Sigmoid colon (tissue), 7 donors: ENCODE measurements around the gene S100A14. TPM values are rescaled to one million over a fixed set of nuclear protein-coding genes. Genes with fewer than 3 reads are reported as not detected.

Experiments used
- DNase-seq: peaks from one replicate; pipeline ENCODE4 v3.0.0-alpha.2; 2019
- H3K27ac ChIP-seq, 4 donors: fragments of 200-600 bp; sonication (generic); one replicate each; pipeline ENCODE4 v1.5.1; 2016 to 2019; ENCODE audit warnings: mild to moderate bottlenecking in 1 of 4
- H3K27me3 ChIP-seq, 3 donors: fragments of 200-600 bp; sonication (generic); one replicate each; pipeline ENCODE4 v1.5.1; 2019; ENCODE audit warnings: mild to moderate bottlenecking in 1 of 3
- H3K36me3 ChIP-seq, 4 donors: fragments of 200-600 bp; sonication (generic); one replicate each; pipeline ENCODE4 v1.5.1; 2016 to 2019
- H3K4me1 ChIP-seq, 4 donors: fragments of 200-600 bp; sonication (generic); one replicate each; pipeline ENCODE4 v1.5.1; 2017 to 2019
- H3K4me3 ChIP-seq, 4 donors: fragments of 200-600 bp; sonication (generic); one replicate each; pipeline ENCODE4 v1.5.1; 2017 to 2019; ENCODE audit warnings: mild to moderate bottlenecking in 2 of 4, moderate library complexity in 1 of 4
- H3K9me3 ChIP-seq, 4 donors: fragments of 200-600 bp in 3 of 4; sonication (generic) in 3 of 4; one replicate each; pipeline versions ENCODE4 v1.5.1 to v1.6.1; 2013 to 2019
- CTCF ChIP-seq, 4 experiments: fragments of 450-650 bp in 3 of 4; fragments of 200-600 bp in 1 of 4; IDR thresholded peaks; one replicate each; pipeline ENCODE4 v1.5.1; 2016 to 2019; ENCODE audit warnings: antibody characterized with exemption in 4 of 4, mild to moderate bottlenecking in 3 of 4, moderate library complexity in 2 of 4
- EP300 ChIP-seq, 4 donors: sonication (generic); formaldehyde crosslinking; IDR thresholded peaks; one replicate each; pipeline ENCODE4 v1.6.1; 2017; ENCODE audit warnings: antibody characterized with exemption in 4 of 4
- POLR2A ChIP-seq, 2 donors: fragments of 450-650 bp; IDR thresholded peaks; one replicate each; pipeline ENCODE4 v1.6.1; 2016; ENCODE audit warnings: antibody characterized with exemption in 2 of 2, mild to moderate bottlenecking in 2 of 2, moderate library complexity in 2 of 2
- POLR2AphosphoS5 ChIP-seq, 4 donors: sonication (generic); formaldehyde crosslinking; IDR thresholded peaks; one replicate each; pipeline ENCODE4 v1.6.1; 2017; ENCODE audit warnings: antibody characterized with exemption in 4 of 4
- WGBS, 2 donors: extraction: QIAGEN DNeasy Blood & Tissue Kit; methylation state at CpG; one replicate each; pipeline ENCODE4 v1.1.7; 2013; 5-methylcytosine and 5-hydroxymethylcytosine counted together
- intact Hi-C: fragments of 100-400 bp; cut with DNase I; formaldehyde crosslinking; loops from one replicate; pipeline ENCODE4 v1.15.1; 2023
- polyA plus RNA-seq, 3 donors: library from polyadenylated mRNA; stranded (reverse); fragments of 200-250 nt; gene quantifications; one replicate each; pipeline ENCODE4 v1.2.3, GENCODE V29; 2013
- total RNA-seq, 4 donors: library from RNA; depleted of rRNA; stranded (reverse); fragments of >200 nt; gene quantifications; one replicate each; pipeline ENCODE4 v1.1.0, GENCODE V29; 2016
- donor health status: healthy with polysubstance abuse.
- donor health status: Bipolar disorder and iron deficiency.
- donor health status: healthy.

The S100A14 gene
- total and polyA plus RNA-seq, 7 donors = 0.82 to 1,144 (median 789) TPM; not detected in 2

GRCh38 chr1:153636312-153636711 lies 20.2 kb upstream of the S100A14 start:
- Histone ChIP-seq H3K4me1 (peaks cover 0 to 46% (median 32%) of the 10 kb centered on the region in 4 donors), H3K4me3 (peak overlapping the region in 1 of 4 donors; percentile 72), H3K9me3 (no peaks in the 10 kb centered on the region), H3K36me3 (peaks cover 28 to 56% (median 39%) of the 10 kb centered on the region in 4 donors), H3K27me3 (no peaks in the 10 kb centered on the region), H3K27ac (no peak overlapping the region)
- no peak for DNase-seq
- intact Hi-C loops = no loop called here
- TF ChIP-seq EP300 (IDR thresholded peaks at IDR 0.05) (no peak), POLR2AphosphoS5 (IDR thresholded peaks at IDR 0.05) (no peak), POLR2A (IDR thresholded peaks at IDR 0.05) (no peak), CTCF (IDR thresholded peaks at IDR 0.05) (no peak)
- 95 to 97% methylated on average over 9 of the region's 9 CpGs for WGBS, 2 donors

DNA sequence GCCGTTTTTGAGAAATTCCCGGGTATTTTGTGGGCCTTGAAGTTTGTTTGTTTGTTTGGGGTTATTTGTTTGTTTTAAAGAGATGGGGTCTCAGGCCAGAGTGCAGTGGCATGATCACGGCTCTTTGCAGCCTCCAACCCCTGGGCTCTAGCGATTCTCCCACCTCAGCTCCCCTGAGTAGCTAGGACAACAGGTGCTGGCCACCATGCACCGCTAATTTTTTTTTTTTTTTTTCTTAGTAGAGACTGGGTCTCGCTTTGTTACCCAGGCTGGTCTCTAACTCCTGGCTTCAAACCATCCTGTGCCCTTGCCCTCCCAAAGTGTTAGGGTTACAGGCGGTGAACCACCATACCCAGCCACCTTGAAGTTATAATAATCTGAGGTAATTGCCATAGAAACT lies 19.7 kb upstream of the S100A14 start:
- Histone ChIP-seq H3K4me3 (peak overlapping the region in 3 of 4 donors; percentile 72 to 85 (median 84)), H3K36me3 (peaks cover 28 to 52% (median 36%) of the 10 kb centered on the region in 4 donors), H3K27ac (peak overlapping the region; percentile 15 to 100 (median 98)), H3K4me1 (peaks cover 0 to 46% (median 32%) of the 10 kb centered on the region in 4 donors), H3K27me3 (no peaks in the 10 kb centered on the region), H3K9me3 (no peaks in the 10 kb centered on the region)
- WGBS, 2 donors = 87% methylated on average over 7 of the region's 7 CpGs
- DNase-seq = no peak
- TF ChIP-seq EP300 (IDR thresholded peaks at IDR 0.05) = no peak
- no peak for TF ChIP-seq POLR2A (IDR thresholded peaks at IDR 0.05)
- no peak for TF ChIP-seq POLR2AphosphoS5 (IDR thresholded peaks at IDR 0.05)
- TF ChIP-seq CTCF (IDR thresholded peaks at IDR 0.05) = no peak
- intact Hi-C loops = loop anchor here (2.0 kb wide), 3 partner anchors 23 to 105 kb away; partner anchors contain the start of genes ILF2 and SNAPIN

DNA sequence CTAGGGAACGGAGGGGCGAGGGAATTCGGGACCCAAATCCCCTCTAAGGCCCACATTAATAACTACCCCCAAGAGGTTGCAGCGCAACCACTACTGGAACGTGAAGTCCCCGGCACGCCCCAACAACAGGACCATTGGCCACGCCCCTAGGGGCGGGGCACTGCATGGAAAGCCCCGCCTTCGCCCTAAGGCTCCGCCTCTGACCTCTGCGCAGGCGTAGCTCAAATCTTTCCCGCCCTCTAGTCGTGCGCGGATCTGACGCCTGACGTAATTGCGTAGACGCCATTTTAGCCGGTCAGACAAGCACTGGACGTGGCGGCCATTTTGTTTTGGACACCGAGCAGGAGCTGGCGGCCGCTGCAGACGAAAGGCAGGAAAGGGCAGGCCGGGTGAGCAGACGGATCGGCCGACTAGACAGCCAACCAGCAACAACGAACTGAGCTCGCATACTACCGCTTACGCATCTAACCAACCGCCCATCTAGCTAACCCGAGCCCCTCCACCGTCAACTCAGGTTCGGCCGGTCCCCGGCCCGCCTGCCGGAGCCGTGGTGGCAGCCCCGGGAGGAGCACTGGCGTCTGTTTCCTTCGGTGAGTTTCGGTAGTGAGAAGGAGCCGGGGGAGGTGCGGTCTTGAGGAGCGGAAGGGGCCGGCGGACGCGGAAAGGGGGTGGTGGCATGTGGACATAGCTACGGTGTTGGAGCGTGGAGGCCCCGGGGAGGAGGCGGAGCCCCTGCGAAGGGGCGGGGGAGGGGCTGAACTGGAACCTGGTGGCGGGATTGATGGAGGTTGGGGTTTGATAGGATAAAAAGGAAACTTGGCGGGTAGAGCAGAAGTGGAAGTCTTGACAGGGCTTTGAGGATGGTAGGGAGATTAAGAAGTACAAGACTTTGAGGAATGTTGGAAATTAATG lies 17.9 kb upstream of the S100A14 start, which contains the start of gene CHTOP:
CHTOP (plus strand) TSS at position 313 of the 912 bp plus-strand sequence. CDS start 2,523 bp downstream, outside the sequence.
- H3K4me3 ChIP-seq = peak within 1 kb of the TSS; percentile 72 to 92 (median 84)
- intact Hi-C loops = loop anchor here (2.0 kb wide), 3 partner anchors 25 to 103 kb away; partner anchors contain the start of genes ILF2 and SNAPIN
- H3K36me3 ChIP-seq = peaks cover 14 to 33% (median 19%) of the 10 kb centered on the region in 4 donors
- no peaks in the 10 kb centered on the region for H3K9me3 ChIP-seq
- peak within 1 kb of the TSS; percentile 97 to 100 (median 98) for H3K27ac ChIP-seq
- DNase-seq = peak; percentile 99
- peaks cover 0 to 40% (median 32%) of the 10 kb centered on the region in 4 donors for H3K4me1 ChIP-seq
- 2% methylated on average over 65 of the region's 65 CpGs for WGBS, 2 donors
- H3K27me3 ChIP-seq = no peaks in the 10 kb centered on the region
- TF ChIP-seq CTCF (IDR thresholded peaks at IDR 0.05) (no peak), POLR2A (IDR thresholded peaks at IDR 0.05) (peak; percentile 47 to 81), POLR2AphosphoS5 (IDR thresholded peaks at IDR 0.05) (peak; percentile 88 to 94 (median 89)), EP300 (IDR thresholded peaks at IDR 0.05) (peak in 2 of 4 donors; percentile 11 to 28)

- peaks cover 0 to 40% (median 32%) of the 10 kb centered on the region in 4 donors for H3K4me1 ChIP-seq
These were observed 17.1 kb upstream of the S100A14 start for GRCh38 chr1:153633161-153633753.

More at GRCh38 chr1:153633161-153633753, 17.1 kb upstream of the S100A14 start:
- Histone ChIP-seq H3K27ac (peak overlapping the region; percentile 97 to 100 (median 98)), H3K9me3 (no peaks in the 10 kb centered on the region), H3K4me3 (peak overlapping the region in 3 of 4 donors; percentile 72 to 85 (median 84)), H3K36me3 (peaks cover 13 to 26% (median 16%) of the 10 kb centered on the region in 4 donors), H3K27me3 (no peaks in the 10 kb centered on the region)
- TF ChIP-seq EP300 (IDR thresholded peaks at IDR 0.05) (no peak), POLR2AphosphoS5 (IDR thresholded peaks at IDR 0.05) (no peak), POLR2A (IDR thresholded peaks at IDR 0.05) (no peak), CTCF (IDR thresholded peaks at IDR 0.05) (no peak)
- 28 to 59% methylated on average over 18 of the region's 18 CpGs for WGBS, 2 donors
- DNase-seq = no peak
- intact Hi-C loops = no loop called here
